Measurements from ENCODE around the gene NUP155.
"Not testable (repeated sequence)": the region's sequence is repeated elsewhere in the genome, so short reads cannot be mapped to it uniquely, and the experiment has no call there.

Gene NUP155

DNA sequence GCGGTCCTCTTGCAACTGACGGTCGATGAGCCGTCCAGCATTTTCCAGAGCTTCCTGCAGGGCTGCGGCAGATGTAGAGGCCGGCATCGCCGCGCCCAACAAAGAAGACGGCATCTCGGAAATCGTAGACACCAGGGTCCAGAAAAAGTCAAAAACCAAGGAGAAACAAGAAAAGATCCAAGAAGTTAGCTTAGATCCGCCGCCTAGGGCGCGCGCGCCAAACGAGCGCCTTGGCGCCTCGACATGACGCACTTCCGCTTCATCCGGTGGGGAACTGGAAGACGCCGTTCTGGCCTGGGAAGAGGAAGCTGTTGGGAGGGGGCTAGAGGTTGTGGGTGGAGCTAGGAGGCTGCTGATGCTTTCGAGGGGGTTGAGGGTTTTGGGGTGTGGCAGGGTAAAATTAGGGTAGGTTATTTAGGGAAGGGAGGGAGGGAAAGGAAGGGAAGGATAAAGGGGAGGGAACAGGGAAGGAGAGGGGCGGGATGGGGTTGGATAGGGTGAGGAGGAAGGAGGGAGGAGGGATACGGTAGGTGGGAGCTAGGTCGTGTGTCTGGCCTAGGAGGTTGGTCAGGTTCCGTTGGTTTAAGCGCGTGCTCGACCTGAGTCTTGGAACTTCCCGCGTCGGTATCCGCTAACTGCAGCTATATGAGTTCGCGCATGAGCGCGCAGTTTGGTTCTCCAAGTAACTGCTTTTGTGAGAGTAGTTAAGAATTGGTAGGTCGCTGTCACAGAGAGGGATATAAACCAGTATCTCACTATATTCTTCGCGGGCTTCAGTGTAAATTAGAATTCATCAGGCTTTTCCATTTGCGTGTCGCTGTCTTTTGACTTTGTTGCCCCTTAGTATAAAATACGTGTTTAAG is at the start of gene NUP155:
NUP155 (minus strand) TSS at position 243 of the 863 bp plus-strand sequence; CDS start at position 114, 129 bp downstream.
- H3K4me3 ChIP-seq (ENCODE audit: low read depth, low read length), result peak within 1 kb of the TSS; percentile 66

DNA sequence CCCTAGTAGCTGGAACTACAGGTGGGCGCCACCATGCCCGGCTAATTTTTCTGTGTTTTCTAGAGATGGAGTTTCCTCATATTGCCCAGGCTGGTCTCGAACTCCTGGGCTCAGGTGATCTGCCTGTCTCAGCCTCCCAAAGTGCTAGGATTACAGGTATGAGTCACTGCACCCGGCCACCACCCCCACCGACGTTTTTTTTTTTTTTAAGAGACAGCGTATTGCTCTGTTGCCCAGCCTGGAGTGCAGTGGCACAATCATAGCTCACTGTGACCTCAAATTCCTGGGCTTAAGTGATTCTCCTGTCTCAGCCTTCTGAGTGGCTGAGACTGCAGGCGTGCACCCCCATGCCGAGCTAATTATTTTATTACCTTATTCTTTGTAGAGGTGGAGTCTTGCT is 46.4 kb upstream of the NUP155 start:
- no peak overlapping the region for H3K4me3 ChIP-seq (ENCODE audit: low read depth, low read length)
- TF ChIP-seq, protein P1, sequence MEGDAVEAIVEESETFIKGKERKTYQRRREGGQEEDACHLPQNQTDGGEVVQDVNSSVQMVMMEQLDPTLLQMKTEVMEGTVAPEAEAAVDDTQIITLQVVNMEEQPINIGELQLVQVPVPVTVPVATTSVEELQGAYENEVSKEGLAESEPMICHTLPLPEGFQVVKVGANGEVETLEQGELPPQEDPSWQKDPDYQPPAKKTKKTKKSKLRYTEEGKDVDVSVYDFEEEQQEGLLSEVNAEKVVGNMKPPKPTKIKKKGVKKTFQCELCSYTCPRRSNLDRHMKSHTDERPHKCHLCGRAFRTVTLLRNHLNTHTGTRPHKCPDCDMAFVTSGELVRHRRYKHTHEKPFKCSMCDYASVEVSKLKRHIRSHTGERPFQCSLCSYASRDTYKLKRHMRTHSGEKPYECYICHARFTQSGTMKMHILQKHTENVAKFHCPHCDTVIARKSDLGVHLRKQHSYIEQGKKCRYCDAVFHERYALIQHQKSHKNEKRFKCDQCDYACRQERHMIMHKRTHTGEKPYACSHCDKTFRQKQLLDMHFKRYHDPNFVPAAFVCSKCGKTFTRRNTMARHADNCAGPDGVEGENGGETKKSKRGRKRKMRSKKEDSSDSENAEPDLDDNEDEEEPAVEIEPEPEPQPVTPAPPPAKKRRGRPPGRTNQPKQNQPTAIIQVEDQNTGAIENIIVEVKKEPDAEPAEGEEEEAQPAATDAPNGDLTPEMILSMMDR (IDR thresholded peaks at IDR 0.05; ENCODE audit: insufficient read depth, low read depth, low read length, missing control alignments), result no peak
- DNase-seq (ENCODE audit: low read depth), result no peak

More for the DNA sequence above, at the start of gene NUP155:
- TF ChIP-seq, protein P1 (IDR thresholded peaks at IDR 0.05; ENCODE audit: insufficient read depth, low read depth, low read length, missing control alignments), result no peak
- DNase-seq (ENCODE audit: low read depth), result peak; percentile 94

DNA sequence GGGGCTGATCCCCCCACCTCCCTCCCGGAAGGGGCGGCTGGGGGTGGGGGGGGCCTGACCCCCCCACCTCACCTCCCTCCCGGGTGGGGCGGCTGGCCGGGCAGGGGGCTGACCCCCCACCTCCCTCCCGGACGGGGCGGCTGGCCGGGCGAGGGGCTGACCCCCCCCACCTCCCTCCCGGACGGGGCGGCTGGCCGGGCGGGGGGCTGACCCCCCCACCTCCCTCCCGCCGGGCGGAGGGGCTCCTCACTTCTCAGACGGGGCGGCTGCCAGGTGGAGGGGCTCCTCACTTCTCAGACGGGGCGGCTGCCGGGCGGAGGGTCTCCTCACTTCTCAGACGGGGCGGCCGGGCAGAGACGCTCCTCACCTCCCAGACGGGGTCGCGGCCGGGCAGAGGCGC is 44.5 kb upstream of the NUP155 start:
- DNase-seq (ENCODE audit: low read depth); H3K4me3 ChIP-seq (ENCODE audit: low read depth, low read length): not testable (repeated sequence)

DNA sequence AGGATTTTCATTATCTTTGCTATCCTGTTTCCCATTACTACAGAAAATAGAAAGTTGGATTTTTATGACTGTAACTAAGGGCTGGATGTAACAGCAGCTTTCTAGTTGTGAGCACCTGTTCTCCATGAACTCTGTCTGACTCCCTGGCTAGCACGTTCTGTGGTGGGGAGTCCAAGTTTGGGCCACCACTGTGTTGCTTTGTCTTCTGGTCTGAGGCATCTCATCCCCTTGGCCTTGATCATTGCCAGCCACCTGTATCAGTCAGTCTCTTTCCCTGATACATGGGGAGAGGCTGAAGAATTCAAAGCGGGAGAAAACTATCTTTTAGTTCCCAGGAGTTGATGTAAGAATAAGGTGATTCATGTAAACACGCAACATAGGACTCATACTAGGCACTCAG is 41.6 kb upstream of the NUP155 start:
- no peak overlapping the region for H3K4me3 ChIP-seq (ENCODE audit: low read depth, low read length)
- no peak for DNase-seq (ENCODE audit: low read depth)
- TF ChIP-seq, protein P1 (IDR thresholded peaks at IDR 0.05; ENCODE audit: insufficient read depth, low read depth, low read length, missing control alignments), result no peak

DNA sequence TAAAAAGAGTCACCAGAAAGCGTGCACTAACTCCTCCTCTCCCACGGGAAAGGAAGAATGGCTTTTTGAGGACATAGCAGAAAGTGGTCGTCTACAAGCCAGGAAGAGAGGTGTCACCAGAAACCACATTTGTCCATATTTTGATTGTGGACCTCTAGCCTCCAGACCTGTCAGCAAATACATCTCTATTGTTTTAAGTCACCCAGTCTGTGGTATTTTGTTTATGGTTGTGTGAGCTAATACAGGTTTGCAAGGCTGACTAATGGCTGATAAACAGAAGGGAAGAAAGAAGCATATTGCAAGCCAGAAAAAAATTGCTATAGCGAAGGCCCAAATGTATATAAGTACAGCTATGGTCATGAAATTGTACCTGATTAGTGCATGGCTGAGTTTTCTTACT is 29.6 kb upstream of the NUP155 start:
- DNase-seq (ENCODE audit: low read depth), result no peak
- TF ChIP-seq, protein P1 (IDR thresholded peaks at IDR 0.05; ENCODE audit: insufficient read depth, low read depth, low read length, missing control alignments), result no peak

DNA sequence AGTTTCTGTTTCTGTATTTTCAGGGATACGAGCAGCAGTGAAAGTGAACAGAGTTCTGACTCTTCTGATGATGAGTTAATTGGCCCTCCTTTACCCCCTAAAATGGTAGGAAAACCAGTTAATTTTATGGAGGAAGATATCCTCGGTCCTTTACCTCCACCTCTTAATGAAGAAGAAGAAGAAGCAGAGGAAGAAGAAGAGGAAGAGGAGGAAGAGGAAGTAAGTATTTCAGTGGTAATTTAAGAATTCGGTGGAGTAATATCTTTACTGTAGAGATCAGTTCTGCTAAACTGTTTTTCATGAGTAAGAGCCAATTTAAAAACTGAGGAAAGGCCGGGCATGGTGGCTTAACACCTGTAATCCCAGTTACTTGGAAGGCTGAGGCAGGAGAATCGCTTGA is 25.4 kb upstream of the NUP155 start:
- TF ChIP-seq, protein P1 (IDR thresholded peaks at IDR 0.05; ENCODE audit: insufficient read depth, low read depth, low read length, missing control alignments), result no peak
- no peak overlapping the region for H3K4me3 ChIP-seq (ENCODE audit: low read depth, low read length)
- no peak for DNase-seq (ENCODE audit: low read depth)

More for the DNA sequence above, 29.6 kb upstream of the NUP155 start:
- no peak overlapping the region for H3K4me3 ChIP-seq (ENCODE audit: low read depth, low read length)

DNA sequence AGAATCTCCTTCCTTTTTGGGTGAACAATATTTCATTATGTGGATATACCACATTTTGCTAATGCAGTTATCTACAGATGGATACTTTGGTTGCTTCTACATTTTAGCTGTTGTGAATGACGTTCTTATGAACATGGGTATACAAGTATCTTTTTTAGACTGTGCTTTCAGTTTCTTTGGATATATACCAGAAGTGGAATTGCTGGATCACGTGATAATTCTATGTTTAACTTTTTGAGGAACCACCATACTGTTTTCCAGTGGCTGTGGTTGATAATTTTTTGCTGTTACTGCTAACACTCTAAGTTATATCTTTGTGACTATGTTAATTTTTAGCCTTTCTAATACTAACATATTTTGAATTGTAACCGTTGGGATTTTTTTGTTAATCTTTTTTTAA is 20.7 kb upstream of the NUP155 start:
- no peak overlapping the region for H3K4me3 ChIP-seq (ENCODE audit: low read depth, low read length)
- no peak for DNase-seq (ENCODE audit: low read depth)

More for the DNA sequence above, 20.7 kb upstream of the NUP155 start:
- TF ChIP-seq, protein P1 (IDR thresholded peaks at IDR 0.05; ENCODE audit: insufficient read depth, low read depth, low read length, missing control alignments), result no peak

Measured in GM12865 (cell line).